Heart right ventricle (tissue), 16 donors: Measurements from ENCODE around the gene CRYBA4. TPM values are rescaled to one million over a fixed set of nuclear protein-coding genes. Genes with fewer than 3 reads are reported as not detected.

Experiments
- ATAC-seq, 8 donors: fragments of 200-7000 bp; cut with Tn5 transposase; one replicate each; pipeline ENCODE4 v1.9.1; 2020; ENCODE audit warnings: mild to moderate bottlenecking in 8 of 8, moderate library complexity in 8 of 8, moderate number of reproducible peaks in 1 of 8
- DNase-seq, 2 donors: peaks; one replicate each; pipeline ENCODE4 v3.0.0-alpha.2; 2020
- H3K27ac ChIP-seq, 10 donors: fragments of 200-600 bp; sonication (generic) in 2 of 10; one replicate each; pipeline versions ENCODE4 v1.5.0 to v1.8.0; 2020 to 2022; ENCODE audit warnings: mild to moderate bottlenecking in 3 of 10
- H3K27me3 ChIP-seq, 7 donors: fragments of 200-600 bp; one replicate each; pipeline ENCODE4 v1.8.0; 2021 to 2022; ENCODE audit warnings: mild to moderate bottlenecking in 2 of 7
- H3K36me3 ChIP-seq, 9 donors: fragments of 200-600 bp; sonication (generic) in 1 of 9; one replicate each; pipeline versions ENCODE4 v1.5.0 to v1.8.0; 2020 to 2022; ENCODE audit warnings: mild to moderate bottlenecking in 2 of 9
- H3K4me1 ChIP-seq, 9 donors: fragments of 200-600 bp; sonication (generic) in 1 of 9; one replicate each; pipeline versions ENCODE4 v1.5.0 to v1.8.0; 2020 to 2022; ENCODE audit warnings: mild to moderate bottlenecking in 4 of 9
- H3K4me3 ChIP-seq, 10 donors: fragments of 200-600 bp; sonication (generic) in 2 of 10; one replicate each; pipeline versions ENCODE4 v1.5.0 to v1.8.0; 2020 to 2022; ENCODE audit warnings: mild to moderate bottlenecking in 7 of 10, moderate library complexity in 2 of 10
- H3K9me3 ChIP-seq, 11 donors: fragments of 200-600 bp in 10 of 11; sonication (generic) in 2 of 11; one replicate each; pipeline versions ENCODE4 v1.5.0 to v1.8.0; 2013 to 2022; ENCODE audit warnings: mild to moderate bottlenecking in 2 of 11, control low read depth in 1 of 11, moderate library complexity in 1 of 11
- WGBS, 2 donors: extraction: QIAGEN DNeasy Blood & Tissue Kit; methylation state at CpG; one replicate each; pipeline ENCODE4 v1.1.7; 2013; ENCODE audit warnings: inconsistent platforms in 1 of 2; 5-methylcytosine and 5-hydroxymethylcytosine counted together
- intact Hi-C, 10 donors: fragments of 100-400 bp; cut with DNase I; formaldehyde crosslinking; loops; one replicate each; pipeline versions ENCODE4 v1.11.1 to v1.14.2; 2022
- polyA plus RNA-seq, 2 donors: library from polyadenylated mRNA; stranded (reverse); fragments of 200-250 nt; gene quantifications; one replicate each; pipeline ENCODE4 v1.2.3, GENCODE V29; 2013
- total RNA-seq, 10 donors: library from RNA; stranded (reverse); fragmentation: NEBNext Ultra II Directional in 3 of 10; extraction: Animal tissue kit (Norgen Biotek cat#: 25700) in 3 of 10; gene quantifications; one replicate each; pipeline versions ENCODE4 v1.2.1 to v1.2.4, GENCODE V29; 2021 to 2023
- TF ChIP-seq, protein P1 (sequence below), 9 donors: fragments of 200-600 bp; sonication (generic) in 2 of 9; IDR thresholded peaks; one replicate each; pipeline versions ENCODE4 v1.5.0 to v1.8.0; 2021 to 2022; ENCODE audit warnings: antibody characterized with exemption in 9 of 9, mild to moderate bottlenecking in 5 of 9, moderate library complexity in 1 of 9
- donor health status: Arrhythmogenic right ventricular cardiomyopathy.
- donor health status: ischemic (EF 13 %, LVEDD 7.1; RV severe dilation, severe dysfunction).
- donor health status: healthy with polysubstance abuse.
- donor health status: DM: no; HTN: yes; CAD: no.
- donor health status: DM: no; HTN: no; CAD: no.
- donor health status: ischemic (EF 25% LVEDD 6.9; RV normal size, moderate dysfunction).
- donor health status: ischemic (EF 25% LVEDD 5.7; RV mildly dilated, moderate dysfunction).
- donor health status: healthy.
- donor health status: DM: yes; HTN: yes; CAD: no.
- donor health status: Ischemic cardiomyopathy.
- donor health status: ischemic (EF 35%, LVEDD 5.7; RV mildly dilated, moderate dysfunction).
- donor health status: nonischemic (EF 11% LVEDD 7.7; RV severe dilation, severe dysfunction).
- donor health status: DM: yes; HTN: yes; CAD: no.
- donor health status: PGD.
- donor health status: ischemic (EF 29% LVEDD 5.4; RV normal size, mild dysfunction).
- donor health status: nonischemic (EF 23%, LVEDD 6.1; RV moderate dilation, normal function).

CRYBA4 gene
- total and polyA plus RNA-seq, 12 donors, result 0.42 TPM; not detected in 11

DNA sequence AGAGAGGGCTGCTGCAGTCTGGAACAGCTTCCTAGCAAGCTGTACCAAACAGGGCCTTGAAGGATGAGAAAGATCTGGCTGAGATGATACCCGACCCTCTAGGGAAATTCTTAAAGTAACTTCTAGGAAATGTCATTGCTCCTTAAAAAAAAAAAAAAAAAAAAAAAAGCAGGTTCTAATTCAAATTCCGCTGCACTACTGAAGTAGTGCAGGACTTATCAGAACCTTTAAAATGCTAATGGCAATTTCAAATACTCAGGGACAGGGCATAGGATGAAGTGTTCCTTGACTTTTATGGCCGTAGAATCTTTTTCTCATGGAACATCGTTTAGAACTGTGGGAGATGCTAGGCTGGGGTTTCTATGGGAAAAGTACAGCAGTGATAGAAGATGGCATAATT lies 48.7 kb downstream of the CRYBA4 start:
- peak overlapping the region in 1 of 10 donors; percentile 98 for H3K27ac ChIP-seq

DNA sequence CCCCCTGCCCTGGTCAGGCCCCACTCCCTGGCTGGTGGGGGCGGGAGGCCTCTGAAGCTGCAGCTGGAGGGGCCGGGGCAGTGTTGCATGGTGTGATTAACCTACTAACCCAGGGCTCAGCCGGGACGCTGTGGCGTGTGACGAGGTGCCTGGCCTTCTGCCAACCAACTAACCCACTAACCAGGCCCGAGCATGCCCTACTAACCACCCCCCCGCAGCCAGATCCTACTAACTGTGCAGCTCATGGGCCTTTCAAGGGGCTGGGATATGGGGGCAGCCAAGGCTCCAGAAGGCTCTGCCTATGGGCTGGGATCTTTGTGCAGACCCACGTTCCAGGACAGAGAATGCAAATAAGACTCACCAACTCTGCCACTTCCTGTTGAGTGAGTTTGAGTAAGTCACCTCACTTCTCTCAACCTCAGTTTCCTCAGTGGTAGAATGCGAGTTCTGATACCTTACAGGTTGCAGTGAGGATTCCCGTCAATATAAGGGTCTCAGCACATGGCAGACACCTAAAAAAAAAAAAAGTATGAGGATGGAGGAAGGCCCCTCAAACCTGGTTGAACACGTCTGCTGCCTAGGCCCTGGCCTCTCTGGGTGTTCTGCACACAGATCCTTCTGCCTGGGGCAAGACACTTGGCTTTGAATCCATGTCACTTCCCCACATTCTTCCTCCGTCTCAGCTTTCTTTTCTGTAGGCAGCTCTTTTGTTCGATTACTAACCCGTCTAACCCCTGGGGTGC lies 49.7 kb downstream of the CRYBA4 start:
- Histone ChIP-seq H3K9me3 (no peaks in the 10 kb centered on the region), H3K27ac (peak overlapping the region; percentile 87 to 98 (median 98)), H3K4me1 (peaks cover 8 to 49% (median 29%) of the 10 kb centered on the region in 9 donors), H3K27me3 (no peaks in the 10 kb centered on the region), H3K36me3 (no peaks in the 10 kb centered on the region), H3K4me3 (peak overlapping the region in 1 of 10 donors; percentile 82)
- ATAC-seq (peak in 1 of 8 donors; percentile 1), DNase-seq (peak in 1 of 2 donors; percentile 37)
- 89 to 91% methylated on average over 15 of the region's 15 CpGs for WGBS, 2 donors
- TF ChIP-seq, protein P1, sequence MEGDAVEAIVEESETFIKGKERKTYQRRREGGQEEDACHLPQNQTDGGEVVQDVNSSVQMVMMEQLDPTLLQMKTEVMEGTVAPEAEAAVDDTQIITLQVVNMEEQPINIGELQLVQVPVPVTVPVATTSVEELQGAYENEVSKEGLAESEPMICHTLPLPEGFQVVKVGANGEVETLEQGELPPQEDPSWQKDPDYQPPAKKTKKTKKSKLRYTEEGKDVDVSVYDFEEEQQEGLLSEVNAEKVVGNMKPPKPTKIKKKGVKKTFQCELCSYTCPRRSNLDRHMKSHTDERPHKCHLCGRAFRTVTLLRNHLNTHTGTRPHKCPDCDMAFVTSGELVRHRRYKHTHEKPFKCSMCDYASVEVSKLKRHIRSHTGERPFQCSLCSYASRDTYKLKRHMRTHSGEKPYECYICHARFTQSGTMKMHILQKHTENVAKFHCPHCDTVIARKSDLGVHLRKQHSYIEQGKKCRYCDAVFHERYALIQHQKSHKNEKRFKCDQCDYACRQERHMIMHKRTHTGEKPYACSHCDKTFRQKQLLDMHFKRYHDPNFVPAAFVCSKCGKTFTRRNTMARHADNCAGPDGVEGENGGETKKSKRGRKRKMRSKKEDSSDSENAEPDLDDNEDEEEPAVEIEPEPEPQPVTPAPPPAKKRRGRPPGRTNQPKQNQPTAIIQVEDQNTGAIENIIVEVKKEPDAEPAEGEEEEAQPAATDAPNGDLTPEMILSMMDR (IDR thresholded peaks at IDR 0.05), result no peak
- intact Hi-C loops, result loop anchor here in 3 of 10 donors (10.0 kb wide), 1 partner anchor 1133 kb away; the partner anchor contains the start of gene MN1 (in 3 of the 3)

More for the DNA sequence above, 48.7 kb downstream of the CRYBA4 start:
- intact Hi-C loops, result loop anchor here in 3 of 10 donors (10.0 kb wide), 1 partner anchor 1134 kb away; the partner anchor contains the start of gene MN1 (in 3 of the 3)
- no peaks in the 10 kb centered on the region for H3K36me3 ChIP-seq
- 83 to 90% methylated on average over 4 of the region's 4 CpGs for WGBS, 2 donors
- DNase-seq (no peak), ATAC-seq (no peak)
- no peaks in the 10 kb centered on the region for H3K27me3 ChIP-seq
- H3K4me1 ChIP-seq, result peaks cover 10 to 49% (median 29%) of the 10 kb centered on the region in 9 donors
- no peaks in the 10 kb centered on the region for H3K9me3 ChIP-seq
- no peak overlapping the region for H3K4me3 ChIP-seq
- TF ChIP-seq, protein P1 (IDR thresholded peaks at IDR 0.05), result no peak

DNA sequence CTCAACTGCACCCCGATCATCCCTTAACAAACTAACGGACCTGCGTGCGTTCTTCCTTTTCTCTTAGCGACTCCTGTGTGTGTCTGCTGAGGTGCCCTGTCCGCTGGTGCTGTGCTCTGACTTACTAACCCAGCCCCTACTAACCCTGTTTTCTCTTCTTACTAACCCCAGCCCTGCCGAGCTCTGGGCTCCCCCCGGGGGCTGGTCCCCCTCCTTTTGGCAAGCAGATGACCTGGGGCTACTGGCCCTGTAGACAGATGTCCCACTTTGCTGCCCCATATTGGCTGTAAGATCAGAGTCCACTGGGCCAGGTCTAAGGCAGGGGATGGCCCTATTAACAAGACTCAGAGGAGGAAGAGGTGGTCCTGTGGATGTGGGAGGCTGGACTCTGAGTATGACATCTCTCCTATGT lies 50.3 kb downstream of the CRYBA4 start:
- intact Hi-C loops, result loop anchor here in 3 of 10 donors (10.0 kb wide), 1 partner anchor 1133 kb away; the partner anchor contains the start of gene MN1 (in 3 of the 3)
- no peaks in the 10 kb centered on the region for H3K27me3 ChIP-seq

More for the DNA sequence above, 50.3 kb downstream of the CRYBA4 start:
- no peaks in the 10 kb centered on the region for H3K9me3 ChIP-seq
- no peaks in the 10 kb centered on the region for H3K36me3 ChIP-seq
- ATAC-seq (no peak), DNase-seq (no peak)
- H3K27ac ChIP-seq, result peak overlapping the region; percentile 87 to 98 (median 98)
- peak overlapping the region in 9 of 10 donors; percentile 68 to 95 (median 85) for H3K4me3 ChIP-seq
- 87 to 93% methylated on average over 8 of the region's 8 CpGs for WGBS, 2 donors
- peaks cover 8 to 49% (median 29%) of the 10 kb centered on the region in 9 donors for H3K4me1 ChIP-seq
- TF ChIP-seq, protein P1 (IDR thresholded peaks at IDR 0.05), result no peak
